WTC11 (cell line): Measurements from ENCODE around the gene CCDC157. TPM values are rescaled to one million over a fixed set of nuclear protein-coding genes. Genes with fewer than 3 reads are reported as not detected.

Experiments used
- ATAC-seq: fragments of 200-7000 bp; cut with Tn5 transposase; 2 replicates; pipeline ENCODE4 v1.10.0; 2021; ENCODE audit warnings: mild to moderate bottlenecking, moderate library complexity
- CTCF ChIA-PET: fragments of 300-600 bp; sonication (Branson Sonifier 250); formaldehyde crosslinking; loops from one replicate; lab custom pipeline; 2021; ENCODE audit warnings: antibody characterized with exemption; lab: Charles Lee
- POLR2A ChIA-PET: fragments of 350-600 bp; sonication (Branson Sonifier 250); formaldehyde crosslinking; loops from one replicate; lab custom pipeline; 2021; ENCODE audit warnings: antibody characterized with exemption; lab: Charles Lee
- DNase-seq: peaks from one replicate; pipeline ENCODE4 v3.0.0; 2021; ENCODE audit warnings: low spot score
- H3K27ac Mint-ChIP-seq: 2 replicates; pipeline ENCODE4 v1.8.0; 2021; ENCODE audit warnings: mixed read lengths
- H3K27me3 Mint-ChIP-seq: 2 replicates; pipeline ENCODE4 v1.8.0; 2021; ENCODE audit warnings: low read depth, mild to moderate bottlenecking, moderate library complexity, mixed read lengths
- H3K36me3 Mint-ChIP-seq: 2 replicates; pipeline ENCODE4 v1.8.0; 2021; ENCODE audit warnings: mixed read lengths
- H3K4me1 Mint-ChIP-seq: 2 replicates; pipeline ENCODE4 v1.8.0; 2022; ENCODE audit warnings: mixed read lengths
- H3K4me3 Mint-ChIP-seq: 2 replicates; pipeline ENCODE4 v1.8.0; 2021; ENCODE audit warnings: mild to moderate bottlenecking, moderate library complexity, mixed read lengths
- H3K9me3 Mint-ChIP-seq: 2 replicates; pipeline ENCODE4 v1.8.0; 2021; ENCODE audit warnings: mixed read lengths
- CBFB ChIP-seq: sonication (generic); formaldehyde crosslinking; IDR thresholded peaks from 2 replicates; pipeline ENCODE4 v1.8.1; 2022; ENCODE audit warnings: mild to moderate bottlenecking, low read depth, missing genetic modification reagents
- CREM ChIP-seq: sonication (generic); formaldehyde crosslinking; IDR thresholded peaks from 2 replicates; pipeline ENCODE4 v1.8.1; 2022; ENCODE audit warnings: mild to moderate bottlenecking, missing genetic modification reagents, moderate library complexity
- SOX15 ChIP-seq: fragments of 250-450 bp; sonication (Bioruptor Pico); IDR thresholded peaks from 2 replicates; pipeline ENCODE4 v1.9.0; 2021; ENCODE audit warnings: mild to moderate bottlenecking
- SP1 ChIP-seq: sonication (generic); formaldehyde crosslinking; conservative IDR thresholded peaks from 2 replicates; pipeline ENCODE4 v1.8.1; 2022; ENCODE audit warnings: missing genetic modification reagents
- TP53 ChIP-seq: sonication (generic); formaldehyde crosslinking; IDR thresholded peaks from 2 replicates; pipeline ENCODE4 v1.8.1; 2023; ENCODE audit warnings: mild to moderate bottlenecking, missing genetic modification reagents
- ZBTB21 ChIP-seq: sonication (generic); formaldehyde crosslinking; IDR thresholded peaks from 2 replicates; pipeline ENCODE4 v1.8.1; 2023; ENCODE audit warnings: mild to moderate bottlenecking, missing genetic modification reagents, borderline replicate concordance
- total RNA-seq: library from RNA; stranded (reverse); gene quantifications from 3 replicates; pipeline ENCODE4 v1.2.3, GENCODE V29; 2021
- TF ChIP-seq, protein P1 (sequence below): fragments of 250-450 bp; sonication (Bioruptor Pico); conservative IDR thresholded peaks from 2 replicates; pipeline ENCODE4 v1.9.0; 2021; ENCODE audit warnings: mild to moderate bottlenecking
- TF ChIP-seq, protein P2 (sequence below): sonication (generic); formaldehyde crosslinking; IDR thresholded peaks from 2 replicates; pipeline ENCODE4 v1.8.0; 2022; ENCODE audit warnings: mild to moderate bottlenecking, missing genetic modification reagents
- TF ChIP-seq, protein P3 (sequence below): fragments of 200-600 bp; IDR thresholded peaks from 2 replicates; pipeline ENCODE4 v1.8.0; 2022; ENCODE audit warnings: antibody characterized with exemption
- TF ChIP-seq, protein P4 (sequence below): sonication (generic); formaldehyde crosslinking; IDR thresholded peaks from 2 replicates; pipeline ENCODE4 v1.8.0; 2022; ENCODE audit warnings: mild to moderate bottlenecking, missing genetic modification reagents
- TF ChIP-seq, protein P5 (sequence below): sonication (generic); formaldehyde crosslinking; IDR thresholded peaks from 2 replicates; pipeline ENCODE4 v1.8.0; 2022; ENCODE audit warnings: mild to moderate bottlenecking, missing genetic modification reagents
- TF ChIP-seq, protein P6 (sequence below): sonication (generic); formaldehyde crosslinking; IDR thresholded peaks from 2 replicates; pipeline ENCODE4 v1.8.1; 2023; ENCODE audit warnings: mild to moderate bottlenecking, missing genetic modification reagents, borderline replicate concordance
- TF ChIP-seq, protein P7 (sequence below): sonication (generic); formaldehyde crosslinking; IDR thresholded peaks from 2 replicates; pipeline ENCODE4 v1.8.1; 2023; ENCODE audit warnings: mild to moderate bottlenecking, missing genetic modification reagents
- TF ChIP-seq, protein P8 (sequence below): sonication (generic); formaldehyde crosslinking; IDR thresholded peaks from 2 replicates; pipeline ENCODE4 v1.8.1; 2022; ENCODE audit warnings: mild to moderate bottlenecking, missing genetic modification reagents, moderate library complexity, borderline replicate concordance
- TF ChIP-seq, protein P9 (sequence below): sonication (generic); formaldehyde crosslinking; IDR thresholded peaks from 2 replicates; pipeline ENCODE4 v1.8.0; 2022; ENCODE audit warnings: mild to moderate bottlenecking, missing genetic modification reagents

The CCDC157 gene
- total RNA-seq, 1 experiment from 2014 or later: 6.5 TPM

DNA sequence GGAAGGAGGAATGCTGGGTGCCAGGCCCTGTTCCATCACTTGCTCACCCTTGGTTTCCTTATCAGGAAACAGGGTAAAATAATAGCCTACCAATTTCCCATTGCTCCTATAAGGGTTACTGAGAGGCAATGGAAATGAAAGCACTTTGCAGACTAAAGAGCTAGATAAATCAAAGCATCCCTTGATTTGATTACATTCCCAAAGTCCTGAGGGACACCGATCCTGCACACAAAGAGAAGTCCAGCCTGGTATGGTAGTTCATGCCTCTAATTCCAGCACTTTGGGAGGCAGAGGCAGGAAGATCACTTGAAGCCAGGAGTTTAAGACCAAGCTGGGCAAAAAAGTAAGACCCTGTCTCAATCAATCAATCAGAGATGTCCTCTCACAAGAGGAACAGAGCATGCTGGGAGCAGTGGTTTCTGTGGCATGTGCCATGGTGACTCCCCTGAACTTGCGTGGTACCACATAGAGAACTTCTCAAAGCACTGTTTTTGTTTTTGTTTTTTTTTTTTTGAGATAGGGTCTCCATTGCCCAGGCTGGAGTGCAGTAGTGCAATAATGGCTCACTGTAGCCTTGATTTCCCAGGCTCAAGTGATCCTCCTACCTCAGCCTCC lies 40.7 kb upstream of the CCDC157 start:
- H3K4me1 Mint-ChIP-seq: peaks cover 3% of the 10 kb centered on the region
- ATAC-seq (no peak), DNase-seq (no peak)
- H3K27me3 Mint-ChIP-seq: no peaks in the 10 kb centered on the region
- H3K27ac Mint-ChIP-seq: no peak overlapping the region
- H3K9me3 Mint-ChIP-seq: no peaks in the 10 kb centered on the region
- ChIA-PET POLR2A (interaction anchor here (0.6 kb wide), 1 partner anchor 118 kb away, joined by 4 read pairs; no protein-coding TSS in a partner anchor), CTCF (interaction anchor here (1.0 to 6.7 kb wide), 3 partner anchors 11 to 60 kb away, joined by 3 to 36 read pairs (median 13); partner anchors contain the start of genes CASTOR1 and TBC1D10A)
- H3K36me3 Mint-ChIP-seq: no peaks in the 10 kb centered on the region
- no peak overlapping the region for H3K4me3 Mint-ChIP-seq
- TF ChIP-seq CREM (CRISPR knock-in tag) (no peak), CBFB (CRISPR knock-in tag) (no peak), SP1 (CRISPR knock-in tag) (no peak), ZBTB21 (CRISPR knock-in tag) (no peak)
- TF ChIP-seq, protein P1, sequence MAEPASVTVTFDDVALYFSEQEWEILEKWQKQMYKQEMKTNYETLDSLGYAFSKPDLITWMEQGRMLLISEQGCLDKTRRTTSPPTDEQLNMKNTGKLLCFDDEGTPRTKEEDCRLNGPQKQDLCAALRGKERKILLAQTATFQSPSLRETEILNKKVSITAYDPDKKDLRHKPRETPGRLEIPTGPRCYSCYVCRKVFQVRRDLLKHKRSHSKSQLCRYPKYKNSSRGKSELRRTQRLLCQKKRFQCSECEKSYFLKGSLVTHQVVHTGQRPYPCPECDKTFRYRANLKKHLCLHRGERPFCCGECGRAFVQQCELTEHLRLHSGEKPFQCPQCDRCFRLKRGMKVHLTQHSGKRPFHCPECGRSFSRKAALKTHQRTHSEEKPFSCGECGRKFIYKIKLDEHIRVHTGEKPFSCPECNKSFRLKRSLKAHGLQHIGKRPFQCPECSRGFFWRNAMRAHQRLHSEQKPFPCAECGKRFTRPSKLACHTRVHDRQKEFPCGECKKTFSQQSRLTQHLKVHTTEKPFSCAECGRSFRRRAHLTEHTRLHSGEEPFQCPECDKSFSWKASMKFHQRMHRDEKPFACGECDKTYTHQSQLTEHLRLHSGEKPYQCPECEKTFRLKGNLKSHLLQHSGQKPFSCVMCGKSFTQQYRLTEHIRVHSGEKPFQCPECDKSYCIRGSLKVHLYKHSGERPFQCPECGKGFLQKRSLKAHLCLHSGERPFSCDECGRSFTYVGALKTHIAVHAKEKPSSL: no peak
- TF ChIP-seq, protein P2, sequence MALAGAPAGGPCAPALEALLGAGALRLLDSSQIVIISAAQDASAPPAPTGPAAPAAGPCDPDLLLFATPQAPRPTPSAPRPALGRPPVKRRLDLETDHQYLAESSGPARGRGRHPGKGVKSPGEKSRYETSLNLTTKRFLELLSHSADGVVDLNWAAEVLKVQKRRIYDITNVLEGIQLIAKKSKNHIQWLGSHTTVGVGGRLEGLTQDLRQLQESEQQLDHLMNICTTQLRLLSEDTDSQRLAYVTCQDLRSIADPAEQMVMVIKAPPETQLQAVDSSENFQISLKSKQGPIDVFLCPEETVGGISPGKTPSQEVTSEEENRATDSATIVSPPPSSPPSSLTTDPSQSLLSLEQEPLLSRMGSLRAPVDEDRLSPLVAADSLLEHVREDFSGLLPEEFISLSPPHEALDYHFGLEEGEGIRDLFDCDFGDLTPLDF (CRISPR knock-in tag): no peak
- TF ChIP-seq, protein P3, sequence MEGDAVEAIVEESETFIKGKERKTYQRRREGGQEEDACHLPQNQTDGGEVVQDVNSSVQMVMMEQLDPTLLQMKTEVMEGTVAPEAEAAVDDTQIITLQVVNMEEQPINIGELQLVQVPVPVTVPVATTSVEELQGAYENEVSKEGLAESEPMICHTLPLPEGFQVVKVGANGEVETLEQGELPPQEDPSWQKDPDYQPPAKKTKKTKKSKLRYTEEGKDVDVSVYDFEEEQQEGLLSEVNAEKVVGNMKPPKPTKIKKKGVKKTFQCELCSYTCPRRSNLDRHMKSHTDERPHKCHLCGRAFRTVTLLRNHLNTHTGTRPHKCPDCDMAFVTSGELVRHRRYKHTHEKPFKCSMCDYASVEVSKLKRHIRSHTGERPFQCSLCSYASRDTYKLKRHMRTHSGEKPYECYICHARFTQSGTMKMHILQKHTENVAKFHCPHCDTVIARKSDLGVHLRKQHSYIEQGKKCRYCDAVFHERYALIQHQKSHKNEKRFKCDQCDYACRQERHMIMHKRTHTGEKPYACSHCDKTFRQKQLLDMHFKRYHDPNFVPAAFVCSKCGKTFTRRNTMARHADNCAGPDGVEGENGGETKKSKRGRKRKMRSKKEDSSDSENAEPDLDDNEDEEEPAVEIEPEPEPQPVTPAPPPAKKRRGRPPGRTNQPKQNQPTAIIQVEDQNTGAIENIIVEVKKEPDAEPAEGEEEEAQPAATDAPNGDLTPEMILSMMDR: no peak
- TF ChIP-seq, protein P4, sequence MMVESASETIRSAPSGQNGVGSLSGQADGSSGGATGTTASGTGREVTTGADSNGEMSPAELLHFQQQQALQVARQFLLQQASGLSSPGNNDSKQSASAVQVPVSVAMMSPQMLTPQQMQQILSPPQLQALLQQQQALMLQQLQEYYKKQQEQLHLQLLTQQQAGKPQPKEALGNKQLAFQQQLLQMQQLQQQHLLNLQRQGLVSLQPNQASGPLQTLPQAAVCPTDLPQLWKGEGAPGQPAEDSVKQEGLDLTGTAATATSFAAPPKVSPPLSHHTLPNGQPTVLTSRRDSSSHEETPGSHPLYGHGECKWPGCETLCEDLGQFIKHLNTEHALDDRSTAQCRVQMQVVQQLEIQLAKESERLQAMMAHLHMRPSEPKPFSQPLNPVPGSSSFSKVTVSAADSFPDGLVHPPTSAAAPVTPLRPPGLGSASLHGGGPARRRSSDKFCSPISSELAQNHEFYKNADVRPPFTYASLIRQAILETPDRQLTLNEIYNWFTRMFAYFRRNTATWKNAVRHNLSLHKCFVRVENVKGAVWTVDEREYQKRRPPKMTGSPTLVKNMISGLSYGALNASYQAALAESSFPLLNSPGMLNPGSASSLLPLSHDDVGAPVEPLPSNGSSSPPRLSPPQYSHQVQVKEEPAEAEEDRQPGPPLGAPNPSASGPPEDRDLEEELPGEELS (CRISPR knock-in tag): no peak
- TF ChIP-seq, protein P5, sequence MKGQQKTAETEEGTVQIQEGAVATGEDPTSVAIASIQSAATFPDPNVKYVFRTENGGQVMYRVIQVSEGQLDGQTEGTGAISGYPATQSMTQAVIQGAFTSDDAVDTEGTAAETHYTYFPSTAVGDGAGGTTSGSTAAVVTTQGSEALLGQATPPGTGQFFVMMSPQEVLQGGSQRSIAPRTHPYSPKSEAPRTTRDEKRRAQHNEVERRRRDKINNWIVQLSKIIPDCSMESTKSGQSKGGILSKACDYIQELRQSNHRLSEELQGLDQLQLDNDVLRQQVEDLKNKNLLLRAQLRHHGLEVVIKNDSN (CRISPR knock-in tag): no peak

DNA sequence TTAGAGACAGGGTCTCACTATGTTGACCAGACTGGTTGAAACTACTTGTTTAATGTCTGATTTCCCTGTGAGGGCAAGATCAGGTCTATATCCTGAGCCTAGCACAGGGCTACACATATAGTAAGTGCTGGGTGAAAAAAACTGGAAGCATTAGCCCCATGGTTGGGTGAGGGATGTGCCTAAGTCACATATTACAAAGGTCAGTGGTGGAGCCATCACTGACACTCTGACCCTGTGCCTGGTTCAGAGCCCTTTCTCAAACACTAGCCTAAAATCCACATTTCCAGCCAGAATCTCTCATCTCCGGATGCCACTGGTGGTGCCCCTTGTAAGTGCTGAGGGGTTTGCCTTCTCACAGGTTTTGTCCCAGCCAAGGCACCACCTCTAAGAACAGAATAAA lies 39.0 kb upstream of the CCDC157 start:
- Mint-ChIP-seq H3K9me3 (no peaks in the 10 kb centered on the region), H3K36me3 (no peaks in the 10 kb centered on the region), H3K27ac (no peak overlapping the region), H3K27me3 (no peaks in the 10 kb centered on the region), H3K4me3 (no peak overlapping the region), H3K4me1 (no peaks in the 10 kb centered on the region; the same call in 1 of the 2 replicates)
- ChIA-PET POLR2A (no interaction called here), CTCF (interaction anchor here (3.4 to 6.7 kb wide), 2 partner anchors 9 to 29 kb away, joined by 13 to 36 read pairs; partner anchors contain the start of genes CASTOR1 and TBC1D10A)
- DNase-seq: no peak
- no peak for ATAC-seq
- TF ChIP-seq TP53 (CRISPR knock-in tag): no peak
- TF ChIP-seq, protein P6, sequence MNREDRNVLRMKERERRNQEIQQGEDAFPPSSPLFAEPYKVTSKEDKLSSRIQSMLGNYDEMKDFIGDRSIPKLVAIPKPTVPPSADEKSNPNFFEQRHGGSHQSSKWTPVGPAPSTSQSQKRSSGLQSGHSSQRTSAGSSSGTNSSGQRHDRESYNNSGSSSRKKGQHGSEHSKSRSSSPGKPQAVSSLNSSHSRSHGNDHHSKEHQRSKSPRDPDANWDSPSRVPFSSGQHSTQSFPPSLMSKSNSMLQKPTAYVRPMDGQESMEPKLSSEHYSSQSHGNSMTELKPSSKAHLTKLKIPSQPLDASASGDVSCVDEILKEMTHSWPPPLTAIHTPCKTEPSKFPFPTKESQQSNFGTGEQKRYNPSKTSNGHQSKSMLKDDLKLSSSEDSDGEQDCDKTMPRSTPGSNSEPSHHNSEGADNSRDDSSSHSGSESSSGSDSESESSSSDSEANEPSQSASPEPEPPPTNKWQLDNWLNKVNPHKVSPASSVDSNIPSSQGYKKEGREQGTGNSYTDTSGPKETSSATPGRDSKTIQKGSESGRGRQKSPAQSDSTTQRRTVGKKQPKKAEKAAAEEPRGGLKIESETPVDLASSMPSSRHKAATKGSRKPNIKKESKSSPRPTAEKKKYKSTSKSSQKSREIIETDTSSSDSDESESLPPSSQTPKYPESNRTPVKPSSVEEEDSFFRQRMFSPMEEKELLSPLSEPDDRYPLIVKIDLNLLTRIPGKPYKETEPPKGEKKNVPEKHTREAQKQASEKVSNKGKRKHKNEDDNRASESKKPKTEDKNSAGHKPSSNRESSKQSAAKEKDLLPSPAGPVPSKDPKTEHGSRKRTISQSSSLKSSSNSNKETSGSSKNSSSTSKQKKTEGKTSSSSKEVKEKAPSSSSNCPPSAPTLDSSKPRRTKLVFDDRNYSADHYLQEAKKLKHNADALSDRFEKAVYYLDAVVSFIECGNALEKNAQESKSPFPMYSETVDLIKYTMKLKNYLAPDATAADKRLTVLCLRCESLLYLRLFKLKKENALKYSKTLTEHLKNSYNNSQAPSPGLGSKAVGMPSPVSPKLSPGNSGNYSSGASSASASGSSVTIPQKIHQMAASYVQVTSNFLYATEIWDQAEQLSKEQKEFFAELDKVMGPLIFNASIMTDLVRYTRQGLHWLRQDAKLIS (CRISPR knock-in tag): no peak
- TF ChIP-seq, protein P7, sequence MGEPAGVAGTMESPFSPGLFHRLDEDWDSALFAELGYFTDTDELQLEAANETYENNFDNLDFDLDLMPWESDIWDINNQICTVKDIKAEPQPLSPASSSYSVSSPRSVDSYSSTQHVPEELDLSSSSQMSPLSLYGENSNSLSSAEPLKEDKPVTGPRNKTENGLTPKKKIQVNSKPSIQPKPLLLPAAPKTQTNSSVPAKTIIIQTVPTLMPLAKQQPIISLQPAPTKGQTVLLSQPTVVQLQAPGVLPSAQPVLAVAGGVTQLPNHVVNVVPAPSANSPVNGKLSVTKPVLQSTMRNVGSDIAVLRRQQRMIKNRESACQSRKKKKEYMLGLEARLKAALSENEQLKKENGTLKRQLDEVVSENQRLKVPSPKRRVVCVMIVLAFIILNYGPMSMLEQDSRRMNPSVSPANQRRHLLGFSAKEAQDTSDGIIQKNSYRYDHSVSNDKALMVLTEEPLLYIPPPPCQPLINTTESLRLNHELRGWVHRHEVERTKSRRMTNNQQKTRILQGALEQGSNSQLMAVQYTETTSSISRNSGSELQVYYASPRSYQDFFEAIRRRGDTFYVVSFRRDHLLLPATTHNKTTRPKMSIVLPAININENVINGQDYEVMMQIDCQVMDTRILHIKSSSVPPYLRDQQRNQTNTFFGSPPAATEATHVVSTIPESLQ: no peak
- TF ChIP-seq, protein P8, sequence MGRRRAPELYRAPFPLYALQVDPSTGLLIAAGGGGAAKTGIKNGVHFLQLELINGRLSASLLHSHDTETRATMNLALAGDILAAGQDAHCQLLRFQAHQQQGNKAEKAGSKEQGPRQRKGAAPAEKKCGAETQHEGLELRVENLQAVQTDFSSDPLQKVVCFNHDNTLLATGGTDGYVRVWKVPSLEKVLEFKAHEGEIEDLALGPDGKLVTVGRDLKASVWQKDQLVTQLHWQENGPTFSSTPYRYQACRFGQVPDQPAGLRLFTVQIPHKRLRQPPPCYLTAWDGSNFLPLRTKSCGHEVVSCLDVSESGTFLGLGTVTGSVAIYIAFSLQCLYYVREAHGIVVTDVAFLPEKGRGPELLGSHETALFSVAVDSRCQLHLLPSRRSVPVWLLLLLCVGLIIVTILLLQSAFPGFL: no peak
- no peak for TF ChIP-seq SOX15
- TF ChIP-seq, protein P9, sequence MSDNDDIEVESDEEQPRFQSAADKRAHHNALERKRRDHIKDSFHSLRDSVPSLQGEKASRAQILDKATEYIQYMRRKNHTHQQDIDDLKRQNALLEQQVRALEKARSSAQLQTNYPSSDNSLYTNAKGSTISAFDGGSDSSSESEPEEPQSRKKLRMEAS (CRISPR knock-in tag): no peak
- TF ChIP-seq, protein P5 (CRISPR knock-in tag): no peak
